ENCODE results near the gene CYB5A.

The CYB5A gene

DNA sequence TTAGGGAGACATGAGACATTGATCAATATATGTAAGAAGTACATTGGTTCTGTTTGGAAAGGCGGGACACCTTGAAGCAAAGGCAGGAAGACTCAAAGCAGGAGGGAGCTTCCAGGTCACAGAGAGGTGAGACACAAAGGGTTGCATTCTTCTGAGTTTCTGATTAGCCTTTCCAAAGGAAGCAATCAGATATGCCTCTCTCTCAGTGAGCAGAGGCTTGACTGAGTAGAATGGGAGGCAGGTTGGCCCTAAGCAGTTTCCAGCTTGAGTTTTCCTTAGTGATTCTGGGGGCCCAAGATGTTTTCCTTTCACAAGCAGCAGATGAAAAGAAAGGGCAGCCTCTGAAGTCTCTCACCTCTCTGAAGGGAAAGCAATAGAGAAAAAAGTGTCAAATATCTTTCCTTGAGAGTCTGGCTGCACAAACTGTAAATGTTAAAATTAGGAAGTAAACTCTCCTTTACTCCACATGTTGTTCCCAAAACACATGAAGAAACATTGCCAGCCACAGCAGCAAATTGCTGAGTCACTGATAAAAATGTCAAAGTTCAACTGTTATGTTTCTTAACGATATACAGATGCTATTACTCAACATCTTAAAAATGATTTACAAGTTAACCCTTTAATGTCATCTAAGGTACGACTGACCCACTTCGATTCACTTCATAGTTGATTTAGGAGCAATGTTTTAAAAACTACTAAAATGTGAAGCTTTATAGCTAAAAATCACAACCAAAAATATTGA lies 40.3 kb downstream of the CYB5A start:
- Histone ChIP-seq H3K4me3 (ENCODE audit: low read length) (no peak overlapping the region), H3F3A (ENCODE audit: insufficient read depth, low read length) (no peaks in the 10 kb centered on the region; the same call in 1 of the 2 replicates), H3K4me2 (ENCODE audit: low read depth, low read length) (no peak overlapping the region), H4K20me1 (ENCODE audit: insufficient read depth, low read length) (no peaks in the 10 kb centered on the region), H2AFZ (ENCODE audit: low read length) (no peak overlapping the region), H3K9me2 (replicated peaks; ENCODE audit: insufficient read depth, low read length) (no peaks in the 10 kb centered on the region), H3K27me3 (replicated peaks; ENCODE audit: insufficient read depth, low read length) (no peaks in the 10 kb centered on the region), H3K79me2 (ENCODE audit: low read length) (no peaks in the 10 kb centered on the region), H3K27ac (ENCODE audit: low read length) (no peak overlapping the region), H3K4me1 (ENCODE audit: low read length) (peaks cover 12% of the 10 kb centered on the region), H3K36me3 (replicated peaks; ENCODE audit: insufficient read depth, low read length) (no peaks in the 10 kb centered on the region), H3K9me3 (replicated peaks; ENCODE audit: insufficient read depth, low read length) (no peaks in the 10 kb centered on the region), H3K9ac (ENCODE audit: low read length) (no peak overlapping the region)
- no peak for TF ChIP-seq EZH2 (optimal IDR thresholded peaks at IDR 0.05; ENCODE audit: low read depth, low read length)
- no peak for TF ChIP-seq EZH2phosphoT487 (IDR thresholded peaks at IDR 0.05; ENCODE audit: low read length)
- TF ChIP-seq, protein P1, sequence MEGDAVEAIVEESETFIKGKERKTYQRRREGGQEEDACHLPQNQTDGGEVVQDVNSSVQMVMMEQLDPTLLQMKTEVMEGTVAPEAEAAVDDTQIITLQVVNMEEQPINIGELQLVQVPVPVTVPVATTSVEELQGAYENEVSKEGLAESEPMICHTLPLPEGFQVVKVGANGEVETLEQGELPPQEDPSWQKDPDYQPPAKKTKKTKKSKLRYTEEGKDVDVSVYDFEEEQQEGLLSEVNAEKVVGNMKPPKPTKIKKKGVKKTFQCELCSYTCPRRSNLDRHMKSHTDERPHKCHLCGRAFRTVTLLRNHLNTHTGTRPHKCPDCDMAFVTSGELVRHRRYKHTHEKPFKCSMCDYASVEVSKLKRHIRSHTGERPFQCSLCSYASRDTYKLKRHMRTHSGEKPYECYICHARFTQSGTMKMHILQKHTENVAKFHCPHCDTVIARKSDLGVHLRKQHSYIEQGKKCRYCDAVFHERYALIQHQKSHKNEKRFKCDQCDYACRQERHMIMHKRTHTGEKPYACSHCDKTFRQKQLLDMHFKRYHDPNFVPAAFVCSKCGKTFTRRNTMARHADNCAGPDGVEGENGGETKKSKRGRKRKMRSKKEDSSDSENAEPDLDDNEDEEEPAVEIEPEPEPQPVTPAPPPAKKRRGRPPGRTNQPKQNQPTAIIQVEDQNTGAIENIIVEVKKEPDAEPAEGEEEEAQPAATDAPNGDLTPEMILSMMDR (IDR thresholded peaks at IDR 0.05; ENCODE audit: low read length), result no peak
- DNase-seq, result no peak

DNA sequence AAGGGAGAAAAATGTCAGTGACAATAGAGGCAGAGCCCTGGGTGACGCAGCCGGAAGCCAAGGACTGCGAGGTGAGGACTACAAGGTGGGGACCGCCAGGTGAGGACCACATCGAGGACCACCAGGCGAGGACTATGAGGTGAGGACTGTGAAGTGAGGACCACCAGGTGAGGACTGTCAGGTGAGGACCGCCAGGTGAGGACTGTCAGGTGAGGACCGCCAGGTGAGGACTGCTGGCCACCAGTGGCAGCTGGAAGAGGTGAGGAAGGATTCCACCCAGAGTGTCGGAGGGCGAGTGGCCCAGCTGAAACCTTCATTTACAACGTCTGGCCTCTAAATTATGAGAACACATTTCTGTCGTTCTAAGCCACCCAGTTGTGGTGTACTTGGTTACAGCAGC lies 41.6 kb downstream of the CYB5A start:
- Histone ChIP-seq H3K4me2 (ENCODE audit: low read depth, low read length) (no peak overlapping the region), H3K27ac (ENCODE audit: low read length) (no peak overlapping the region)
- no peak for TF ChIP-seq EZH2phosphoT487 (IDR thresholded peaks at IDR 0.05; ENCODE audit: low read length)
- TF ChIP-seq, protein P1 (IDR thresholded peaks at IDR 0.05; ENCODE audit: low read length), result no peak
- TF ChIP-seq EZH2 (optimal IDR thresholded peaks at IDR 0.05; ENCODE audit: low read depth, low read length), result no peak

DNA sequence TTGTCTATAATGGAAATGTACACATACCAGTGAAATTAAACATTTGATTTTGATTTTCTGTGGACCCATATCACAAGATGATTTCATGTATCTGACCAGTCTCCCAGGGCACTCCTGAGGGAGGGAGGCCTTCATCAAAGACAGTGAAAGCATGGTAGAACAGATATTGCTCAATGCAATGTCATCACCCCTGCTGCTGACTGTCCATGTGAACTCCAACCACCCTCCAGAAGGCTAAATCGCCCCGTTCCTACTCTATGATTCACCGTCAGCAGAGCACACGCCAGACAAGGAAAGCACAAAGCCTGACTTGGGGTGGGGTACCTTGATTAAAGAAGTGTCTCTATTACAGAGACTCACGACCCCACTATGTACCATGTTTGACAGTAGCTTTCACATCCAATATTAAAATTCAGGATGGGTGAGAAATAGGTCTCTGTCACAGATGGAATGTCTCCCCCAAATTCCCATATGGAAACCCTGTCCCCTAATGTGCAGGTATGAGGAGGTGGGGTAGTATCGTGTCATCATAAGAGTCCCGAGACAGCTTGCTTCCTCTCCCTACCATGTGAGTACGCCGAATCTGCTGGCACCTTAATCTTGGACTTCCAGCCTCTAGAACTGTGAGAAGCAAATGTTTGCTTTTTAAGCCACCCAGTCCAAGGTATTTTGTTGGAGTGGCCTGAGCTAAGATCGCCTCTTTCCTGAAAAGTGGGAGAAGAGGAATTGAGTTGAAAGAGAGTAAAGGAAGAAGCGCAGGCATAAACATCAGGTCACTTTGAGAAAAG lies 42.4 kb downstream of the CYB5A start:
- Histone ChIP-seq H3K9ac (ENCODE audit: low read length) (no peak overlapping the region), H3K4me1 (ENCODE audit: low read length) (no peaks in the 10 kb centered on the region), H3K4me3 (ENCODE audit: low read length) (no peak overlapping the region), H3K79me2 (ENCODE audit: low read length) (no peaks in the 10 kb centered on the region), H3K27me3 (replicated peaks; ENCODE audit: insufficient read depth, low read length) (no peaks in the 10 kb centered on the region), H3K9me2 (replicated peaks; ENCODE audit: insufficient read depth, low read length) (no peaks in the 10 kb centered on the region), H2AFZ (ENCODE audit: low read length) (no peak overlapping the region), H3F3A (ENCODE audit: insufficient read depth, low read length) (no peaks in the 10 kb centered on the region), H3K9me3 (replicated peaks; ENCODE audit: insufficient read depth, low read length) (no peaks in the 10 kb centered on the region), H3K4me2 (ENCODE audit: low read depth, low read length) (no peak overlapping the region), H3K36me3 (replicated peaks; ENCODE audit: insufficient read depth, low read length) (no peaks in the 10 kb centered on the region), H4K20me1 (ENCODE audit: insufficient read depth, low read length) (no peaks in the 10 kb centered on the region), H3K27ac (ENCODE audit: low read length) (no peak overlapping the region)
- TF ChIP-seq EZH2phosphoT487 (IDR thresholded peaks at IDR 0.05; ENCODE audit: low read length) (no peak), EZH2 (optimal IDR thresholded peaks at IDR 0.05; ENCODE audit: low read depth, low read length) (no peak)
- TF ChIP-seq, protein P1 (IDR thresholded peaks at IDR 0.05; ENCODE audit: low read length), result no peak
- no peak for DNase-seq

More for the DNA sequence above, 41.6 kb downstream of the CYB5A start:
- no peaks in the 10 kb centered on the region for H3K9me3 ChIP-seq (replicated peaks; ENCODE audit: insufficient read depth, low read length)
- H4K20me1 ChIP-seq (ENCODE audit: insufficient read depth, low read length), result no peaks in the 10 kb centered on the region
- no peaks in the 10 kb centered on the region for H3K27me3 ChIP-seq (replicated peaks; ENCODE audit: insufficient read depth, low read length)
- DNase-seq, result no peak
- no peak overlapping the region for H2AFZ ChIP-seq (ENCODE audit: low read length)
- H3F3A ChIP-seq (ENCODE audit: insufficient read depth, low read length), result no peaks in the 10 kb centered on the region
- no peak overlapping the region for H3K9ac ChIP-seq (ENCODE audit: low read length)
- H3K9me2 ChIP-seq (replicated peaks; ENCODE audit: insufficient read depth, low read length), result no peaks in the 10 kb centered on the region
- H3K4me3 ChIP-seq (ENCODE audit: low read length), result no peak overlapping the region
- H3K36me3 ChIP-seq (replicated peaks; ENCODE audit: insufficient read depth, low read length), result no peaks in the 10 kb centered on the region
- peaks cover 5% of the 10 kb centered on the region for H3K4me1 ChIP-seq (ENCODE audit: low read length)
- no peaks in the 10 kb centered on the region for H3K79me2 ChIP-seq (ENCODE audit: low read length)
